Endometrial microvascular endothelial cells (primary cell): ENCODE data around the gene AKAP1. TPM values are rescaled to one million over a fixed set of nuclear protein-coding genes. Genes with fewer than 3 reads are reported as not detected.

Experiments used
- in situ Hi-C: cut with HindIII; loops from 2 replicates; pipeline ENCODE4 v1.10.0; 2017; ENCODE audit warnings: low sequenced_read_pairs, low pct_unique_long_range_greater_than_20kb; ENCODE audit errors: inconsistent ontology term
- total RNA-seq: library from RNA; depleted of rRNA; stranded (reverse); fragments of >200 nt; gene quantifications from one replicate; pipeline ENCODE4 v1.2.3, GENCODE V29; 2015; ENCODE audit errors: inconsistent ontology term

Gene AKAP1
- total RNA-seq, 1 donor from 2014 or later = 25.3 TPM

- in situ Hi-C loops = no loop called here
These were observed 35.8 kb downstream of the AKAP1 start for GRCh38 chr17:57120814-57121213.

GRCh38 chr17:57121308-57122042 is 36.4 kb downstream of the AKAP1 start:
- in situ Hi-C loops = no loop called here

DNA sequence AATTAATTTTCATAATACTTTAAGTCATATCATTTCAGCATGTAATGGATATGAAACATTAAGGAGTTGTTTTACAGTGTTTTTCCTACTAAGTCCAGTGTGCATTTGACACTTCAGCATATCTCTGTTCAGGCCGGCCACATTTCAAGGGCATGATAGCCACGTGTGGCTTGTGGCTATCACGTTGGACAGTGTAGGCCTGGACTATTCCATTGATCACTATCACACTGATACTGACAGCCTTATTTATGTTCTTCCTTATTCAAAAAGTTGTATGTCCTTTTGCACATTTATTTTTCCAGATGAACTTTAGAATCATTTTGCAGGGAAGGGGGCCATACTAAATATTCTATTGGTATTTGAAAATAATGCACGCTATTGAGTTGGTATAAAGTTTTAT is 39.0 kb downstream of the AKAP1 start:
- in situ Hi-C loops = no loop called here

DNA sequence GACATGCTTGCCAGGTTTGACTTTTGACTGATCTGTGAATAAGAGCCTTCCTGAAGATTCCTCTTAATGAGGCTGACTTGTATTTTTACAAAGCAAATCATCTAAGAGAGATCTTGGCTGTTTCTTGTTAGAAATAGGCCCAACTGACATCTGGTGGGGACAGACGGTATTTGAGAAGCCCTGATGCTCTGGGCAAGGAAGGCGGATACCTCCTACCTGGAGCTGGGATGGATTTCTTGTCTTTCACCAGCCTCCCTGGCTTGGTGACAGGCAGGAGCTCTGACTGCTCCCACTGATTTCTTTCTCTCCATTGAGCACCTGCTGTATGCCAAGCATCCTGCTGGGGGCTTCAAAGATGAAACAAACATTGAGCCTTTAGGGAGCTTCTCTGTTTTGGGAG is 40.4 kb downstream of the AKAP1 start:
- in situ Hi-C loops = no loop called here

DNA sequence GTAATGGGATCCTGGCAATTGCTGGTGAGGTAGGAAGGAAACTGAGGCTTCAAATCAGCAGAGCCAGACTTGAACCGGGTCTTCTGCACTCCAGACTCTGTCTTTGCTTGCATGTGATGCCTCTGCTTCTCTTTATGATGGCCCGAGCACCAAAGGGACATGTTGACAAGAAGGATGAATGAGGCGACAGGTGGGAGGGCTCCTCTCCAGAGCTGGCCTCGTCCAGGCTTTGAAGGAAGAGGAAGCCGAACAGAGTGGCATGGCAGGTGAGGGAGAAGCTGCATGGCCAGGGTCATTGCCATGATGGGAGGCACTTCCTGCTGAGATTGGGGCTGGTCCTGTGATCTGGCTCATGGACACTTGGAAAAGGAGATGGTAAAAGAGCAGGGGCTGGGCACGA is 40.8 kb downstream of the AKAP1 start:
- in situ Hi-C loops = no loop called here

GRCh38 chr17:57130708-57131461 is 45.8 kb downstream of the AKAP1 start:
- in situ Hi-C loops = no loop called here

DNA sequence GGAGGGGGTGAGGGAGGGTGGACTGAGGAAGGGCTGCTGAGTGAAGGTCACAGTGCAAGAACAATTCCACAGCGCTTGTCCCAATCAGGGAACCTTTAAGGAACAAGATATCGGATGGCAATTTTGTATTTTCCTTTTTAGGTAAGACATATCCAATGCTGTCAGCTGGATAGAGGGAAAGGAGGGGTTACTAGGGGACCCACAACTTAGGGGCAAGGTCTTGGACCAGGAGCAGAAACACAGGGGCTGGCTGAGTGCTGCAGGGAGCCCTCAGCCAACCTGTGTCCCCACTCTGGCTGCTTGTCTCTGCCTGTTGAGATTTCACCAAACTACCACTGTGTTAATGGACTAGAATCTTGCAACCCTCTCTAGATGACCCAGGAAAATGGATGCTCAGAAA is 47.6 kb downstream of the AKAP1 start:
- in situ Hi-C loops = no loop called here

DNA sequence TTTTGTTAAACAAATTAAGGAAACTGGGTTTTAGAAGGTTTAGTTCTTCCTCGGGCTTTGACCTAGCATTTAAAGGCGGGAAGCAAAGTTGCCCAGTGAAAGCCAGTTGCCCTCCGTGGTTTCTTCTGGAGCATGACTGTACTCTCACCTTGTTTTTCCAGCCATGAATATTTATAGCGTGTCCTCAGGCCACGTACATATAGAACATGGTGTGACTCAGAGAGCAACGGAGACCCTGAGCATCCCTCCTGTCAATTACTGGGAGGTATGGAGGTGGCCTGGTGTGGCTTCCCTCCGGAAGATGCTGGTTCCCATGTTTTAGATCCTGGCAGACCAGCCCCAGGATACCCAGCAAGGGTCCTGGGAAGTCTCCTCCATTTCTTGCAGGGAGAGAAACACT is 48.4 kb downstream of the AKAP1 start:
- in situ Hi-C loops = no loop called here

GRCh38 chr17:57135026-57135788 is 50.2 kb downstream of the AKAP1 start:
- in situ Hi-C loops = no loop called here

DNA sequence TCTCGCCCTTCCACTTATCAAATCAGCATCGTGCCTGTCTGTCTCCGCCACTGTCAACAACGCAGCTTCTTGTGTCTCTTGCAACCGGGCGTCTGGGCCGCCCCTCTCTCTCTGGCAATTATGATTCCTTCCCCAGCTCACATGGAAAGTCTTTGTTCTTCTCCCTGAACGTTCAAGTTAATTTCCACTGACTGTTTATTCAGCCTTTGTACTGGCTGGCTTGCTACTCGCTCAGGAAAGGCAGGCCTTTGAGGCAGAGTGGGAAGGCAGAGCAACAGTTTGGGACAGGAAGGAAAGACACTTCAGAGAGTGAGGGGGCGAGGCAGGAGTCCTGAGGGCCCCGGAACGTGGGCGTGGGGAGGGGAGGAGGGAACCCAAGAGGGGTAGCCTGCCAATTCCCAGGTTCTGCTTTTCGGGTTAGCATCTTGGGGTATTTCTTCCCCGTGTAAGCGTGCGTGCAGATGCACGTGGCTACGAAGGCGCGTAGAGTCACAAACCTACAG is 50.8 kb downstream of the AKAP1 start:
- in situ Hi-C loops = no loop called here

DNA sequence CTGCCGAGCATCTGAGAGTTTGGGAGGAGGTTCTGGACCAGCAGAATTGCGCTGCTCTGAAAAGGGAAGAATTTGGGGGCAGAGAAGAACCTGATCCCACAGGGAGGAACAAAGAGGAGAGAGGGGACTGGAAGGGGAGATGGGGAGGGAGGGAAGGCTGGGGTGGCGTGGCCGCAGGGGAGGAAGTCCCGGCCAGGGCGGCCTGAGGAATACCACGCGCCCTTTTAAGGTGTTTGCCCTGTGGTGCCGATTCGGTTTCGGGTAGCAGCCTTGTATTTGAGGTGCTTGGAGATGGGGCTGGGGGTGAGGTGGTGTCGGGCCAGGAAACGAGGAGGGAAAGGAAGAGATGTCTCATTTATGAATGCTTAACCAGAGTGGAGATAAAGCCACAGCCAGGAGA is 51.3 kb downstream of the AKAP1 start:
- in situ Hi-C loops = no loop called here

GRCh38 chr17:57138030-57138911 is 53.2 kb downstream of the AKAP1 start:
- in situ Hi-C loops = no loop called here

- in situ Hi-C loops = no loop called here
These were observed 54.0 kb downstream of the AKAP1 start for GRCh38 chr17:57138956-57139576.

DNA sequence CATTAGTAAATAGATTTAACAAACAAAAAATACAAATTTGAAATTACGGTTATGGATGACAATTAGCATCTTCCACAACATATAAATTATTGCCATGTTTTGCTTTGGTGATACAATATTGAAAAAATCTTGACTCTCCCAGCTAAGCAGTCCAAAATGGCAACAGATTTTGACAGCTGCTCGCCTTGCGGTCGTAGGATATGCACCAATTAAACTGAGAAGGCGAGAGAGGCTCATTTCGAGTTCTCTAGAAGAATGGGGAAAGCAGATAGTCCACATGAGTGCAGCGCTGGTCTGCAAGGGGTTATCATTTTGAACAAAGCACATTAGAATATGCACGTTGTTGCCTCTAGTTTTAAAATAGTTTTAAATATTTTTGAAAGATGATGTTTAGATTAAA is 55.3 kb downstream of the AKAP1 start:
- in situ Hi-C loops = no loop called here

DNA sequence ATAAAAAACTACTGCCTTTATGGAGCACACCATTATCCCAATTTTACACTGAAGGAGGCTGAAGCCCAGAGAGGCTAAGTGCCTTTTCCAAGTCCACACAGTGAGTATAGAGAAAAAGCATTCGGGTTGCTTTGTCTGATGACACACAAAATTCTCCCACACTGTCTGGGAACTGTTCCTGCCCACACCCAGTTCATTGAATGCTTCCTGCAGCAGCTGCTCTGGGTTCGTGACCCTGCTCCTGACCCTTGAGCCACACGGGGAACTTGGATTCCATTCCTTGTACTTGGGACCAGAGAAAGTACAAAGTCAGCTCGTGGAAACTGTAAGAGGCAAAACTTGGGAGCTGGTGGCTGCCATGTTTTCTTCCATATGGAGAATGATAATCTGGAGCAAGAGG is 57.9 kb downstream of the AKAP1 start:
- in situ Hi-C loops = no loop called here

- in situ Hi-C loops = no loop called here
These were observed 58.3 kb downstream of the AKAP1 start for GRCh38 chr17:57143361-57143760.

DNA sequence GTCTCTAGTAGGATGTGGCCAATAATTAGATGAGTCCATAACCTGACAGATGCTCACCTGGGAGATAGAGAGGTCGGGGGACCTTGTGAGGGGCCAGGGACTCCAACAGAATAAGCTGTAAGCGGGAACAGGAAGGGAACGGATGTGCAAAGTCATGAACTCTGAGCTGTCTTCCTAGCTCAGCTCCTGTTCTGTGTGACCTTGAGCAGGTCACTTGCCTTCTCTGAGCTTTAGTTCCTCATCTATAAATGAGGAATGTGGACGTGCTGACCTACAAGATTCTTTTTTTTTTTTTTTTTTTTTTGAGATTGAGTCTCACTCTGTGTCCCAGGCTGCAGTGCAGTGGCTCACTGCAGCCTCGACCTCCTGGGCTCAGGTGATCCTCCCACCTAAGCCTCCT is 58.9 kb downstream of the AKAP1 start:
- in situ Hi-C loops = no loop called here

DNA sequence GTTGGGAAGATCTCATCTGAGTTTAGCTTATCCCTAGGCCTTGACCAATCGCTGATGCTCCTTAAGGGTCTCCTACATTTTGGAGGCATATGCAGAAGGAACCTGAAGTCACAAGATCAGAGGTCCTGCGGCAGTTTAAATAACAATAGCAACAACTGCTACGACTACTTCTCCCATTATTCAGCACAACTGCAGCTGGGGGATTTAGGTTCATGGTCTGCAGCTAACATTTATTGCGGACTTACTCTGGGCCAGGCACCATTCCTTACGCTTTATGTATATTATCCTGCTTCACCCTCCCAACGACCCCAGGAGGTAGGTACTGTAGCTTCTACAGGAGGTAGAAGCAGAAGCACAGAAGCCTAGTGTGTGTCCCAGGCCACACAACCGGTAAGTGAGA is 59.5 kb downstream of the AKAP1 start:
- in situ Hi-C loops = no loop called here
